Brain microvascular endothelial cell (primary cell): ENCODE data around the gene RNF186.
"Not testable (repeated sequence)": the region's sequence is repeated elsewhere in the genome, so short reads cannot be mapped to it uniquely, and the experiment has no call there.

ENCODE experiments used
- DNase-seq: peaks from one replicate; pipeline ENCODE4 v3.0.0-alpha.2; 2020
- H3K27ac ChIP-seq: fragments of 250-450 bp; sonication (Bioruptor Pico); 2 replicates; pipeline ENCODE4 v1.5.1; 2020; ENCODE audit warnings: mild to moderate bottlenecking, moderate library complexity
- H3K27me3 ChIP-seq: fragments of 250-450 bp; sonication (Bioruptor Pico); replicated peaks from 2 replicates; pipeline ENCODE4 v1.5.1; 2020; ENCODE audit warnings: mild to moderate bottlenecking
- H3K36me3 ChIP-seq: fragments of 250-450 bp; sonication (Bioruptor Pico); replicated peaks from 2 replicates; pipeline ENCODE4 v1.5.1; 2020; ENCODE audit warnings: mild to moderate bottlenecking
- H3K4me3 ChIP-seq: 2 replicates; pipeline ENCODE4 v1.5.1; 2011; ENCODE audit warnings: low read depth, mild to moderate bottlenecking, control low read depth, low read length, moderate library complexity
- in situ Hi-C: cut with HindIII; loops from 2 replicates; pipeline ENCODE4 v1.10.0; 2017; ENCODE audit warnings: low sequenced_read_pairs, low pct_ligation_motif_present
- TF ChIP-seq, protein P1 (sequence below): IDR thresholded peaks from 2 replicates; pipeline ENCODE4 v1.5.1; 2011; ENCODE audit warnings: low read depth, mild to moderate bottlenecking, moderate library complexity, low read length, control low read depth, inconsistent platforms; ENCODE audit errors: missing control alignments

Gene RNF186

GRCh38 chr1:19818324-19818723 is 3.2 kb upstream of the RNF186 start:
- Histone ChIP-seq H3K4me3 (no peak overlapping the region), H3K27me3 (no peaks in the 10 kb centered on the region), H3K27ac (no peak overlapping the region), H3K36me3 (no peaks in the 10 kb centered on the region)
- TF ChIP-seq, protein P1, sequence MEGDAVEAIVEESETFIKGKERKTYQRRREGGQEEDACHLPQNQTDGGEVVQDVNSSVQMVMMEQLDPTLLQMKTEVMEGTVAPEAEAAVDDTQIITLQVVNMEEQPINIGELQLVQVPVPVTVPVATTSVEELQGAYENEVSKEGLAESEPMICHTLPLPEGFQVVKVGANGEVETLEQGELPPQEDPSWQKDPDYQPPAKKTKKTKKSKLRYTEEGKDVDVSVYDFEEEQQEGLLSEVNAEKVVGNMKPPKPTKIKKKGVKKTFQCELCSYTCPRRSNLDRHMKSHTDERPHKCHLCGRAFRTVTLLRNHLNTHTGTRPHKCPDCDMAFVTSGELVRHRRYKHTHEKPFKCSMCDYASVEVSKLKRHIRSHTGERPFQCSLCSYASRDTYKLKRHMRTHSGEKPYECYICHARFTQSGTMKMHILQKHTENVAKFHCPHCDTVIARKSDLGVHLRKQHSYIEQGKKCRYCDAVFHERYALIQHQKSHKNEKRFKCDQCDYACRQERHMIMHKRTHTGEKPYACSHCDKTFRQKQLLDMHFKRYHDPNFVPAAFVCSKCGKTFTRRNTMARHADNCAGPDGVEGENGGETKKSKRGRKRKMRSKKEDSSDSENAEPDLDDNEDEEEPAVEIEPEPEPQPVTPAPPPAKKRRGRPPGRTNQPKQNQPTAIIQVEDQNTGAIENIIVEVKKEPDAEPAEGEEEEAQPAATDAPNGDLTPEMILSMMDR: no peak
- in situ Hi-C loops: no loop called here
- no peak for DNase-seq

GRCh38 chr1:19817160-19817559 is 2.1 kb upstream of the RNF186 start:
- DNase-seq: no peak
- Histone ChIP-seq H3K36me3 (no peaks in the 10 kb centered on the region), H3K27me3 (no peaks in the 10 kb centered on the region), H3K4me3 (no peak overlapping the region), H3K27ac (no peak overlapping the region)
- in situ Hi-C loops: no loop called here
- TF ChIP-seq, protein P1: no peak

DNA sequence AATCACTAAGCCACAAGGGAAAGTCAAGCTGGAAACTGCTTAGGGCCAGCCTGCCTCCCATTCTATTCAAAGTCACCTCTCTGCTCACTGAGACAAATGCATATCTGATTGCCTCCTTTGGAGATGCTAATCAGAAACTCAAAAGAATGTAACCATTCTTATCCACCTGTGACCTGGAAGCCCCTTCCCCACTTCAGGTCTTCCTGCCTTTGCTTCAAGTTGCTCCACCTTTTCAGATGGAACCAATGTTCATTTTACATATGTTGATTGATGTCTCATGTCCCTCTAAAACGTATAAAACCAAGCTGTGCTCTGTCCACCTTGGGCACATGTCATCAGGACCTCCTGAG is 1.6 kb upstream of the RNF186 start:
- H3K27ac ChIP-seq, H3K27me3 ChIP-seq, H3K36me3 ChIP-seq, H3K4me3 ChIP-seq, DNase-seq, in situ Hi-C loops: not testable (repeated sequence)

GRCh38 chr1:19815801-19816736 is 986 bp upstream of the RNF186 start:
- Histone ChIP-seq H3K4me3 (no peak overlapping the region), H3K36me3 (no peaks in the 10 kb centered on the region), H3K27me3 (no peaks in the 10 kb centered on the region), H3K27ac (no peak overlapping the region)
- in situ Hi-C loops: no loop called here
- TF ChIP-seq, protein P1: no peak
- DNase-seq: no peak

DNA sequence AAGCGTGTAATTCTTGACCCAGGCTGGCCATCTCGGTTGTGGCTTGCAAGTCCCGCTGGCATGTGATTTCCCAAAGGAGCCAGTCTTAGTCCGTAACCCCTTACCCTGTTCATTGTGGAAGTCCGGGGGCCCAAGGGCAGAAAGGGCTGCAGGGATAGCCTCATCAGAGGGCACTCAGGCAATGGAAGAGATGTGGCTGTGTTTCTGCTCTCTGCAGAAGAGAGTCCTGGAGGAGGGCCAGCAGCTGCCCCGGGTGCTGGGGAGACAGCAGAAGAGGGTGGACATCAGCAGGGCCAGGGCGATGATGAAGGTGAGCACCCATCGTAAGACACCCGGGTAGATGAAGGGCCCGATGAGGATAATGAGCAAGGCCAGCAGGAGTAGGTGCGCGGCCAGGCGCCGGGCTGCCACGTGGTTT is 830 bp downstream of the RNF186 start:
- Histone ChIP-seq H3K27me3 (no peaks in the 10 kb centered on the region), H3K4me3 (no peak overlapping the region), H3K36me3 (no peaks in the 10 kb centered on the region), H3K27ac (no peak overlapping the region)
- TF ChIP-seq, protein P1: no peak
- no peak for DNase-seq
- in situ Hi-C loops: no loop called here

GRCh38 chr1:19813643-19813960 is 1.5 kb downstream of the RNF186 start:
- Histone ChIP-seq H3K36me3 (no peaks in the 10 kb centered on the region), H3K27me3 (no peaks in the 10 kb centered on the region), H3K27ac (no peak overlapping the region), H3K4me3 (no peak overlapping the region)
- DNase-seq: no peak
- in situ Hi-C loops: no loop called here
- TF ChIP-seq, protein P1: no peak
